Measurements from ENCODE around the gene HDAC4.

DNA sequence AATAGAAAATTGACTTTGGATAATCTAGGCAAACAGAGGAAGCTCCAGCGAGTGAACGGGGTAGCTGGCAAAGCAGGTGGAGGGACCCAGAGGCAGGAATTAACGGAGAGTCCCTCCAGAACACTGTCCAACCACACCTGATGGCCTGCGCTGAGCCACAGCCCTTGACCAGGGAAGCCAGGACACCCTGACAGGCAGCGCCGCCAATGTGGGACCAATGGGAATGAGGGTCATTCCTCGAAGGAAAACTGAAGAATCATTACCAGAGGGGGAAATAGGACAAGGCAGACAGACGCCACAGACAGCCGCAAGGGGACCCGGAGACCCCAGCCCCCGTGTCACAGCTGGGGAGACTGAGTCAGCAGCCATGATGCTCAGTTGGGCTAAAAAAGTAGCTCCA lies 40.8 kb downstream of the HDAC4 start:
- no peak for TF ChIP-seq POLR2A (IDR thresholded peaks at IDR 0.05)
- TF ChIP-seq, protein P1, sequence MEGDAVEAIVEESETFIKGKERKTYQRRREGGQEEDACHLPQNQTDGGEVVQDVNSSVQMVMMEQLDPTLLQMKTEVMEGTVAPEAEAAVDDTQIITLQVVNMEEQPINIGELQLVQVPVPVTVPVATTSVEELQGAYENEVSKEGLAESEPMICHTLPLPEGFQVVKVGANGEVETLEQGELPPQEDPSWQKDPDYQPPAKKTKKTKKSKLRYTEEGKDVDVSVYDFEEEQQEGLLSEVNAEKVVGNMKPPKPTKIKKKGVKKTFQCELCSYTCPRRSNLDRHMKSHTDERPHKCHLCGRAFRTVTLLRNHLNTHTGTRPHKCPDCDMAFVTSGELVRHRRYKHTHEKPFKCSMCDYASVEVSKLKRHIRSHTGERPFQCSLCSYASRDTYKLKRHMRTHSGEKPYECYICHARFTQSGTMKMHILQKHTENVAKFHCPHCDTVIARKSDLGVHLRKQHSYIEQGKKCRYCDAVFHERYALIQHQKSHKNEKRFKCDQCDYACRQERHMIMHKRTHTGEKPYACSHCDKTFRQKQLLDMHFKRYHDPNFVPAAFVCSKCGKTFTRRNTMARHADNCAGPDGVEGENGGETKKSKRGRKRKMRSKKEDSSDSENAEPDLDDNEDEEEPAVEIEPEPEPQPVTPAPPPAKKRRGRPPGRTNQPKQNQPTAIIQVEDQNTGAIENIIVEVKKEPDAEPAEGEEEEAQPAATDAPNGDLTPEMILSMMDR (IDR thresholded peaks at IDR 0.05) = no peak
